IMR-90 (cell line): ENCODE results near the gene NOTCH2.
"Not testable (repeated sequence)": the region's sequence is repeated elsewhere in the genome, so short reads cannot be mapped to it uniquely, and the experiment has no call there.

Source experiments
- CTCF ChIP-seq: conservative IDR thresholded peaks from 2 replicates; pipeline ENCODE4 v1.5.1; 2012; ENCODE audit warnings: mild to moderate bottlenecking, low read depth, low read length, improper control_type of control experiment
- MAFK ChIP-seq: IDR thresholded peaks from 2 replicates; pipeline ENCODE4 v1.6.1; 2012; ENCODE audit warnings: low read depth, low read length, improper control_type of control experiment
- POLR2A ChIP-seq: IDR thresholded peaks from 2 replicates; pipeline ENCODE4 v1.6.1; 2012; ENCODE audit warnings: mild to moderate bottlenecking, low read depth, low read length
- SMC3 ChIP-seq: fragments of 150-350 bp; IDR thresholded peaks from 2 replicates; pipeline ENCODE4 v1.6.1; 2016; ENCODE audit warnings: low read depth, mild to moderate bottlenecking, antibody characterized with exemption, low read length, moderate library complexity

GRCh38 chr1:120113134-120113533 is 43.7 kb upstream of the NOTCH2 start:
- TF ChIP-seq SMC3, POLR2A, CTCF, MAFK: not testable (repeated sequence)
